Measurements from ENCODE around the gene KIFC1. TPM values are rescaled to one million over a fixed set of nuclear protein-coding genes. Genes with fewer than 3 reads are reported as not detected.

KIFC1 gene
- polyA plus RNA-seq, 1 of the 3 experiments (the other 2 are of a cell fraction) = 35.9 TPM

- TF ChIP-seq USF1 (IDR thresholded peaks at IDR 0.05; ENCODE audit: borderline replicate concordance, low read depth) = no peak
Measured at GRCh38 chr6:33390173-33390572, 1.4 kb upstream of the KIFC1 start (continued).

DNA sequence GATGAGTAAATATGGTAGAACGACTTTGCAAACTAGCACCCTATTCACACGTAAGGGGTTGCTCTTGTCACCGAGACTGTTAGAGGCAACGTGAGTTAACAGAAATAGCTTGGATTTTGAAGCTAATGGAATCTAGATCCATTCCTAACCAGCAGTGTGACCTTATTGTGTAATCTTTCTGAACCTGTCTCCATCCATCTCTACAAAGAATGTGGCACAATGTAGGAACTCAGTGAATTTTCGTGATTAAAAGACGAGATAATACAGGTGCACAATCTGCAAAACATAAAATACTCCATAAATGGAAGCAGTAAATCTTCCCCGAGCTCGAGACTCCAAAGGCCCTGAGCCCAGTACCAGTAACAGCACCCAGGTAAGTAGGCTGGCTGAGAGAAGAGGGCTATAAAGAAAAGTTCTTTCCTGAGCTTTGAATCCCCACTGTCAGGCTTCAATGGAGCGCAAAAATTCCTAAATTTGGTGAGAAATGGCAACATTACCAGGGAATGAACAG is 801 bp upstream of the KIFC1 start:
- CTCF ChIA-PET = interaction anchor here (0.6 to 2.5 kb wide), 28 partner anchors 9 to 163 kb away, joined by 3 to 22 read pairs (median 4); partner anchors contain the start of genes CUTA, PHF1 and ZBTB9
- peak overlapping the region; percentile 38; the same call in 1 of the 2 replicates for H3K4me2 ChIP-seq
- H2AFZ ChIP-seq (ENCODE audit: low read depth) = peak overlapping the region; percentile 95
- 91% methylated on average over 9 of the region's 9 CpGs for WGBS (ENCODE audit: low lambda C conversion rate)
- no peaks in the 10 kb centered on the region for H3K9me2 ChIP-seq
- H3K27ac ChIP-seq (ENCODE audit: low read depth in 2 of 2, low read length in 1 of 2) = peak overlapping the region; percentile 84 to 87
- H3K79me2 ChIP-seq (ENCODE audit: insufficient read depth) = peaks cover 42% of the 10 kb centered on the region
- H3K9me3 ChIP-seq = no peaks in the 10 kb centered on the region
- DNase-seq = no peak
- POLR2A ChIA-PET = no interaction called here
- H3K4me1 ChIP-seq (ENCODE audit: control insufficient read depth in 1 of 2, insufficient read depth in 2 of 2, low read depth in 1 of 2, low read length in 1 of 2) = peaks cover 0 to 16% of the 10 kb centered on the region in 2 experiments; a peak in 3 of 4 replicates
- no peak for TF ChIP-seq YY1 (IDR thresholded peaks at IDR 0.05; ENCODE audit: low read depth)
- TF ChIP-seq SIN3A (IDR thresholded peaks at IDR 0.05; ENCODE audit: borderline replicate concordance, low read depth, low read length) = no peak
- no peak for TF ChIP-seq NRF1 (IDR thresholded peaks at IDR 0.05; ENCODE audit: low read depth, low read length)
- no peak for TF ChIP-seq IRF3 (IDR thresholded peaks at IDR 0.05; ENCODE audit: low read depth, low read length)
- H3K27me3 ChIP-seq (ENCODE audit: insufficient read depth) = no peaks in the 10 kb centered on the region
- peak overlapping the region; percentile 19 to 38; a peak in 2 of 4 replicates for H3K4me3 ChIP-seq (ENCODE audit: low read depth in 2 of 2, low read length in 1 of 2)
- peaks cover 4% of the 10 kb centered on the region; the same call in 1 of the 2 replicates for H4K20me1 ChIP-seq (ENCODE audit: insufficient read depth)
- no peaks in the 10 kb centered on the region for H3K36me3 ChIP-seq (replicated peaks in 1 of 2; ENCODE audit: control insufficient read depth in 1 of 2, insufficient read depth in 2 of 2, low read length in 1 of 2)
- peaks cover 5% of the 10 kb centered on the region for H3F3A ChIP-seq (replicated peaks; ENCODE audit: insufficient read depth)
- peak overlapping the region; percentile 36; the same call in 1 of the 2 replicates for H3K9ac ChIP-seq

GRCh38 chr6:33391922-33392594 is 435 bp downstream of the KIFC1 start:
- DNase-seq = no peak
- Histone ChIP-seq H3K9ac (peak overlapping the region; percentile 84), H3K4me3 (ENCODE audit: low read depth in 2 of 2, low read length in 1 of 2) (peak overlapping the region; percentile 66 to 92), H3K9me3 (no peaks in the 10 kb centered on the region), H3K27me3 (ENCODE audit: insufficient read depth) (no peaks in the 10 kb centered on the region), H3K36me3 (replicated peaks in 1 of 2; ENCODE audit: control insufficient read depth in 1 of 2, insufficient read depth in 2 of 2, low read length in 1 of 2) (no peaks in the 10 kb centered on the region), H2AFZ (ENCODE audit: low read depth) (peak overlapping the region; percentile 72), H3K4me2 (peak overlapping the region; percentile 91), H3F3A (replicated peaks; ENCODE audit: insufficient read depth) (peaks cover 5% of the 10 kb centered on the region), H3K27ac (ENCODE audit: low read depth in 2 of 2, low read length in 1 of 2) (peak overlapping the region; percentile 54 to 67), H3K9me2 (no peaks in the 10 kb centered on the region), H3K79me2 (ENCODE audit: insufficient read depth) (peaks cover 54% of the 10 kb centered on the region), H3K4me1 (ENCODE audit: control insufficient read depth in 1 of 2, insufficient read depth in 2 of 2, low read depth in 1 of 2, low read length in 1 of 2) (peaks cover 0 to 16% of the 10 kb centered on the region in 2 experiments; a peak in 3 of 4 replicates), H4K20me1 (ENCODE audit: insufficient read depth) (peaks cover 4% of the 10 kb centered on the region; the same call in 1 of the 2 replicates)
- 3% methylated on average over 9 of the region's 31 CpGs for WGBS (ENCODE audit: low lambda C conversion rate)
- POLR2A ChIA-PET = interaction anchor here (1.0 kb wide), 1 partner anchor 93 kb away, joined by 5 read pairs; no protein-coding TSS in a partner anchor
- CTCF ChIA-PET = interaction anchor here (0.9 to 6.2 kb wide), 5 partner anchors 9 to 34 kb away, joined by 4 to 20 read pairs (median 6); no protein-coding TSS in a partner anchor
- TF ChIP-seq FOXM1 (IDR thresholded peaks at IDR 0.05; ENCODE audit: low read depth) (no peak; the same call in 1 of the 2 replicates), CHD2 (IDR thresholded peaks at IDR 0.05; ENCODE audit: low read length, partially characterized antibody) (no peak), MEF2A (IDR thresholded peaks at IDR 0.05; ENCODE audit: borderline replicate concordance, low read depth) (no peak), USF1 (IDR thresholded peaks at IDR 0.05; ENCODE audit: borderline replicate concordance, low read depth) (no peak), NFIC (IDR thresholded peaks at IDR 0.05; ENCODE audit: borderline replicate concordance) (no peak), USF2 (IDR thresholded peaks at IDR 0.05; ENCODE audit: borderline replicate concordance, low read depth, low read length) (no peak)
- TF ChIP-seq, protein P1, sequence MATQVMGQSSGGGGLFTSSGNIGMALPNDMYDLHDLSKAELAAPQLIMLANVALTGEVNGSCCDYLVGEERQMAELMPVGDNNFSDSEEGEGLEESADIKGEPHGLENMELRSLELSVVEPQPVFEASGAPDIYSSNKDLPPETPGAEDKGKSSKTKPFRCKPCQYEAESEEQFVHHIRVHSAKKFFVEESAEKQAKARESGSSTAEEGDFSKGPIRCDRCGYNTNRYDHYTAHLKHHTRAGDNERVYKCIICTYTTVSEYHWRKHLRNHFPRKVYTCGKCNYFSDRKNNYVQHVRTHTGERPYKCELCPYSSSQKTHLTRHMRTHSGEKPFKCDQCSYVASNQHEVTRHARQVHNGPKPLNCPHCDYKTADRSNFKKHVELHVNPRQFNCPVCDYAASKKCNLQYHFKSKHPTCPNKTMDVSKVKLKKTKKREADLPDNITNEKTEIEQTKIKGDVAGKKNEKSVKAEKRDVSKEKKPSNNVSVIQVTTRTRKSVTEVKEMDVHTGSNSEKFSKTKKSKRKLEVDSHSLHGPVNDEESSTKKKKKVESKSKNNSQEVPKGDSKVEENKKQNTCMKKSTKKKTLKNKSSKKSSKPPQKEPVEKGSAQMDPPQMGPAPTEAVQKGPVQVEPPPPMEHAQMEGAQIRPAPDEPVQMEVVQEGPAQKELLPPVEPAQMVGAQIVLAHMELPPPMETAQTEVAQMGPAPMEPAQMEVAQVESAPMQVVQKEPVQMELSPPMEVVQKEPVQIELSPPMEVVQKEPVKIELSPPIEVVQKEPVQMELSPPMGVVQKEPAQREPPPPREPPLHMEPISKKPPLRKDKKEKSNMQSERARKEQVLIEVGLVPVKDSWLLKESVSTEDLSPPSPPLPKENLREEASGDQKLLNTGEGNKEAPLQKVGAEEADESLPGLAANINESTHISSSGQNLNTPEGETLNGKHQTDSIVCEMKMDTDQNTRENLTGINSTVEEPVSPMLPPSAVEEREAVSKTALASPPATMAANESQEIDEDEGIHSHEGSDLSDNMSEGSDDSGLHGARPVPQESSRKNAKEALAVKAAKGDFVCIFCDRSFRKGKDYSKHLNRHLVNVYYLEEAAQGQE (IDR thresholded peaks at IDR 0.05; ENCODE audit: low read depth, low read length) = no peak
- TF ChIP-seq, protein P2, sequence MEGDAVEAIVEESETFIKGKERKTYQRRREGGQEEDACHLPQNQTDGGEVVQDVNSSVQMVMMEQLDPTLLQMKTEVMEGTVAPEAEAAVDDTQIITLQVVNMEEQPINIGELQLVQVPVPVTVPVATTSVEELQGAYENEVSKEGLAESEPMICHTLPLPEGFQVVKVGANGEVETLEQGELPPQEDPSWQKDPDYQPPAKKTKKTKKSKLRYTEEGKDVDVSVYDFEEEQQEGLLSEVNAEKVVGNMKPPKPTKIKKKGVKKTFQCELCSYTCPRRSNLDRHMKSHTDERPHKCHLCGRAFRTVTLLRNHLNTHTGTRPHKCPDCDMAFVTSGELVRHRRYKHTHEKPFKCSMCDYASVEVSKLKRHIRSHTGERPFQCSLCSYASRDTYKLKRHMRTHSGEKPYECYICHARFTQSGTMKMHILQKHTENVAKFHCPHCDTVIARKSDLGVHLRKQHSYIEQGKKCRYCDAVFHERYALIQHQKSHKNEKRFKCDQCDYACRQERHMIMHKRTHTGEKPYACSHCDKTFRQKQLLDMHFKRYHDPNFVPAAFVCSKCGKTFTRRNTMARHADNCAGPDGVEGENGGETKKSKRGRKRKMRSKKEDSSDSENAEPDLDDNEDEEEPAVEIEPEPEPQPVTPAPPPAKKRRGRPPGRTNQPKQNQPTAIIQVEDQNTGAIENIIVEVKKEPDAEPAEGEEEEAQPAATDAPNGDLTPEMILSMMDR (IDR thresholded peaks at IDR 0.05) = no peak

Data from SK-N-SH (cell line).